Memory B cell (primary cell): Measurements from ENCODE around the gene FLOT2.

Experiments used
- ATAC-seq: fragments of 150-1000 bp; cut with Tn5 transposase; 2 replicates; pipeline ENCODE4 v1.10.0; 2021; ENCODE audit warnings: low read depth, mild to moderate bottlenecking, moderate library complexity
- DNase-seq, 2 donors: peaks; one replicate each; pipeline ENCODE4 v3.0.0; 2022; ENCODE audit warnings: low spot score in 2 of 2
- H3K27ac Mint-ChIP-seq: one replicate; pipeline ENCODE4 v1.8.0; 2022; ENCODE audit warnings: mild to moderate bottlenecking, moderate library complexity, mixed read lengths
- H3K27me3 Mint-ChIP-seq: one replicate; pipeline ENCODE4 v1.8.0; 2022; ENCODE audit warnings: mixed read lengths
- H3K36me3 Mint-ChIP-seq: one replicate; pipeline ENCODE4 v1.8.0; 2022; ENCODE audit warnings: mild to moderate bottlenecking, mixed read lengths
- H3K4me1 Mint-ChIP-seq: one replicate; pipeline ENCODE4 v1.8.0; 2022; ENCODE audit warnings: mixed read lengths
- H3K4me3 Mint-ChIP-seq: one replicate; pipeline ENCODE4 v1.8.0; 2022; ENCODE audit warnings: mild to moderate bottlenecking, moderate library complexity, mixed read lengths
- H3K9me3 Mint-ChIP-seq: one replicate; pipeline ENCODE4 v1.8.0; 2022; ENCODE audit warnings: mixed read lengths

FLOT2 gene

DNA sequence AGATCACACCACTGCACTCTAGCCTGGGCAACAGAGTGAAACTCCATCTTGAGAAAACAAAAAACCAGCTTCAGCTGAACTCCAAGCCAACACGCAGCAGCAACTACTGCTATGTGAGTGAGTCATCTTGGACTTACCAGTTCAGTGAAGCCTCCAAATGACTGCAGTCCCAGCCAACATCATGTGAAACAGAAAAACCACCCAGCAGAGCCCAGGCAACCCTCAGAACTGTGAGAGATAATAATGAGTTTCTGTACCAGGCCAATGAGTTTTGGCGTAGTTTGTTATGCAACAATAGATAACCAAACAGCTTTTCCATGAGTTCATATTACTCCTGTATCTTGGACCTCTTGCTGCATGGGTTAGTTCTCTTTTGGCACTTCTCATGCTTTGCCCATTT lies 30.5 kb upstream of the FLOT2 start:
- peaks cover 32% of the 10 kb centered on the region for H3K4me1 Mint-ChIP-seq
- ATAC-seq (no peak), DNase-seq (no peak)
- H3K27me3 Mint-ChIP-seq, result no peaks in the 10 kb centered on the region
- no peak overlapping the region for H3K4me3 Mint-ChIP-seq
- H3K36me3 Mint-ChIP-seq, result peaks cover 11% of the 10 kb centered on the region
- peak overlapping the region; percentile 94 for H3K27ac Mint-ChIP-seq
- no peaks in the 10 kb centered on the region for H3K9me3 Mint-ChIP-seq

- ATAC-seq, result no peak
- Mint-ChIP-seq H3K27me3 (no peaks in the 10 kb centered on the region), H3K36me3 (peaks cover 17% of the 10 kb centered on the region), H3K4me3 (no peak overlapping the region), H3K4me1 (peaks cover 32% of the 10 kb centered on the region), H3K9me3 (no peaks in the 10 kb centered on the region), H3K27ac (peak overlapping the region; percentile 94)
- no peak for DNase-seq
Observed at GRCh38 chr17:28926786-28927185, 29.3 kb upstream of the FLOT2 start.

DNA sequence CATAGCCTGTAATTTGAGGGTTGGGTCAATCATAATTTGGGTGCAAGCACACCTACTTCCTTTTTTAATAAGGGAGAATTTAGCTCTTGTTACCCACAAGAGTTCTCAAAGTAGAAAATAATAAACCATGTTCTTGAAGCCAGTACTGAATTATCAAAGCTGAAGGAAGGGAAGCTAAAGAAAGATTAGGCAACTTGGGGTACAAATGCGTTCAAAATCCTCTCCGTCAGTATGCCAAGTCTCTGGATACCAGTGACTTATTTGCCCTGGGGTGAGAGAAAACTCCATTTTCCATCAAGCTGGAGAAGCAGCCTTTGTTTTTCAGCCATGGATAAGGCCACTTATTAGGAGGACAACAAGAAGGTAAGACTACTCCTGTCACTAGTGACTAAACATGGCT lies 28.8 kb upstream of the FLOT2 start:
- H3K36me3 Mint-ChIP-seq, result peaks cover 21% of the 10 kb centered on the region
- H3K4me3 Mint-ChIP-seq, result no peak overlapping the region
- H3K4me1 Mint-ChIP-seq, result peaks cover 28% of the 10 kb centered on the region
- no peaks in the 10 kb centered on the region for H3K27me3 Mint-ChIP-seq
- H3K9me3 Mint-ChIP-seq, result no peaks in the 10 kb centered on the region
- ATAC-seq, result no peak
- peak overlapping the region; percentile 94 for H3K27ac Mint-ChIP-seq
- no peak for DNase-seq

GRCh38 chr17:28925912-28926365 lies 28.4 kb upstream of the FLOT2 start:
- H3K36me3 Mint-ChIP-seq, result peaks cover 23% of the 10 kb centered on the region
- H3K27me3 Mint-ChIP-seq, result no peaks in the 10 kb centered on the region
- peak overlapping the region; percentile 94 for H3K27ac Mint-ChIP-seq
- DNase-seq, result no peak
- ATAC-seq, result peak; percentile 95
- no peaks in the 10 kb centered on the region for H3K9me3 Mint-ChIP-seq
- H3K4me1 Mint-ChIP-seq, result peaks cover 28% of the 10 kb centered on the region
- peak overlapping the region; percentile 15 for H3K4me3 Mint-ChIP-seq

- DNase-seq (no peak), ATAC-seq (no peak)
Observed at GRCh38 chr17:28920201-28920600, 22.7 kb upstream of the FLOT2 start.

DNA sequence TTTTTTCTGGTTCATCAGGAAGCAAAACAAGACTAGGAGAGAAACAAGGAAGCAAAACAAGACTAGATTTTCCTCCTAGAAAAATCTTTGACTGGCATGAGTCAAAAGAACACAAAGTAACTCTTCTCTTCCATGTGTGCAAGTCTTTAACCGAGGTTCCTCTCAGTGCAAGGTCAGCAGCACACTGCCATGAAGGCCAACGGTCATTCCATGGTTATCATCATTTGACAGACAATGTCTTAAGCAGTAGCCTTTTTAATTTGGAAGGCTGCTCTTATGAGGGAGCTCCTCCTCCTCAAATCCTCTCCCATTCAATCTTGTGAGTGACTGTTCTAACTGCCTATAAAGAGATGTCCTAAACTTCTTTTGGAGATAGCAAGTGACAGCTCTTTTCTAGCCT lies 20.8 kb upstream of the FLOT2 start:
- no peaks in the 10 kb centered on the region for H3K27me3 Mint-ChIP-seq
- no peak for DNase-seq
- H3K27ac Mint-ChIP-seq, result peak overlapping the region; percentile 38
- peaks cover 44% of the 10 kb centered on the region for H3K36me3 Mint-ChIP-seq
- peaks cover 2% of the 10 kb centered on the region for H3K4me1 Mint-ChIP-seq
- H3K4me3 Mint-ChIP-seq, result no peak overlapping the region
- no peaks in the 10 kb centered on the region for H3K9me3 Mint-ChIP-seq
- no peak for ATAC-seq

More at GRCh38 chr17:28920201-28920600, 22.7 kb upstream of the FLOT2 start:
- Mint-ChIP-seq H3K4me1 (peaks cover 4% of the 10 kb centered on the region), H3K27ac (no peak overlapping the region), H3K9me3 (no peaks in the 10 kb centered on the region), H3K4me3 (no peak overlapping the region), H3K27me3 (no peaks in the 10 kb centered on the region), H3K36me3 (peaks cover 39% of the 10 kb centered on the region)

DNA sequence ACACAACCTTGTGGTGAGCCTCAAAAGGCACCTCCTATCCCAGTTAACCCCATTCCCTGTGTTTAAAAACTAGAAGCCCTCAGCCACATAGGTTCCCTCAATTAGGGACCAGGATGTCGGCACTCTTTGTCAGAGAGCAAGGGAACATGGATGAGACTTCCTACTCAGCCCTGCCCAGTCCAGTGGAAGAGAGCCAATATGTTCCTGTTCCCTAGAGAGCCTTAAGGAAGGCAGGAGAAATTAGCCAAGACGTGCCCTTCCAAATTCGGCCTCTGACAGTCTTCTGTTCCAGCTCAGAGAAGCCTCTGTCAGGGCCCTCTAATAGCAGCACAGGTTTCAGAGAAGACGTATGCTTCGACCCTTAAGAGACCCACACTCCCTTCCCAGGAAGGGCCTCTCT lies 19.9 kb upstream of the FLOT2 start:
- H3K4me1 Mint-ChIP-seq, result peaks cover 2% of the 10 kb centered on the region
- H3K27me3 Mint-ChIP-seq, result no peaks in the 10 kb centered on the region
- peaks cover 45% of the 10 kb centered on the region for H3K36me3 Mint-ChIP-seq
- ATAC-seq (no peak), DNase-seq (no peak)
- peak overlapping the region; percentile 38 for H3K27ac Mint-ChIP-seq
- H3K4me3 Mint-ChIP-seq, result no peak overlapping the region
- H3K9me3 Mint-ChIP-seq, result no peaks in the 10 kb centered on the region

DNA sequence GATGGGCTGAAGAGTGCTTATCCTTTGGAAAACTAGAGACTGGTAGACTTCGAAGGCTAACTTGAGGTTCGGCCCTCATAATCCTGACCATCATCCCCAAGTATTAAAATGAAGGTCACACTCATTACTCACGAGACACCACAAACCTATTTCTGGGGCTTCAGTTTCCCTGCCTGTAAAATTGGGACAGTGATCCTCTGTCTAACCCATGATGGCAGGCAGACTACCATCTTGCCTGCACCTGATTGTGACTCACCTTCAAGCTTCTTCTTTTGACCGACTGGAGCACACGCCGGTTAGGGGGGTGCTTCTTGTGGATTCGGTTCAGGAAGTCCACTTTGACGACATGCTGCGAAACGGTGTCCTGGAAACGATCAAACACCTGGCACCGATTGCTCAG lies 19.5 kb upstream of the FLOT2 start:
- ATAC-seq (no peak), DNase-seq (no peak)
- H3K9me3 Mint-ChIP-seq, result no peaks in the 10 kb centered on the region
- H3K36me3 Mint-ChIP-seq, result peaks cover 45% of the 10 kb centered on the region
- H3K27ac Mint-ChIP-seq, result no peak overlapping the region
- H3K27me3 Mint-ChIP-seq, result no peaks in the 10 kb centered on the region
- no peak overlapping the region for H3K4me3 Mint-ChIP-seq
- peaks cover 2% of the 10 kb centered on the region for H3K4me1 Mint-ChIP-seq

GRCh38 chr17:28916302-28916934 lies 18.9 kb upstream of the FLOT2 start:
- Mint-ChIP-seq H3K27me3 (no peaks in the 10 kb centered on the region), H3K9me3 (no peaks in the 10 kb centered on the region), H3K4me1 (peaks cover 2% of the 10 kb centered on the region), H3K36me3 (peaks cover 42% of the 10 kb centered on the region), H3K4me3 (no peak overlapping the region), H3K27ac (peak overlapping the region; percentile 58)
- DNase-seq (peak in 1 of 2 donors; percentile 32), ATAC-seq (peak; percentile 68)

- Mint-ChIP-seq H3K4me1 (peaks cover 2% of the 10 kb centered on the region), H3K4me3 (no peak overlapping the region), H3K27ac (no peak overlapping the region), H3K9me3 (no peaks in the 10 kb centered on the region), H3K27me3 (no peaks in the 10 kb centered on the region), H3K36me3 (peaks cover 37% of the 10 kb centered on the region)
- ATAC-seq, result no peak
- no peak for DNase-seq
Observed at GRCh38 chr17:28912938-28913333, 15.4 kb upstream of the FLOT2 start.

- Mint-ChIP-seq H3K4me1 (peaks cover 2% of the 10 kb centered on the region), H3K27me3 (no peaks in the 10 kb centered on the region), H3K9me3 (no peaks in the 10 kb centered on the region), H3K27ac (no peak overlapping the region), H3K4me3 (no peak overlapping the region), H3K36me3 (peaks cover 34% of the 10 kb centered on the region)
- DNase-seq (no peak), ATAC-seq (no peak)
Observed at GRCh38 chr17:28912281-28912937, 14.9 kb upstream of the FLOT2 start.

GRCh38 chr17:28911411-28912045 lies 14.0 kb upstream of the FLOT2 start:
- Mint-ChIP-seq H3K9me3 (no peaks in the 10 kb centered on the region), H3K27ac (no peak overlapping the region), H3K4me3 (no peak overlapping the region), H3K27me3 (no peaks in the 10 kb centered on the region), H3K4me1 (no peaks in the 10 kb centered on the region), H3K36me3 (peaks cover 35% of the 10 kb centered on the region)
- ATAC-seq (no peak), DNase-seq (no peak)

DNA sequence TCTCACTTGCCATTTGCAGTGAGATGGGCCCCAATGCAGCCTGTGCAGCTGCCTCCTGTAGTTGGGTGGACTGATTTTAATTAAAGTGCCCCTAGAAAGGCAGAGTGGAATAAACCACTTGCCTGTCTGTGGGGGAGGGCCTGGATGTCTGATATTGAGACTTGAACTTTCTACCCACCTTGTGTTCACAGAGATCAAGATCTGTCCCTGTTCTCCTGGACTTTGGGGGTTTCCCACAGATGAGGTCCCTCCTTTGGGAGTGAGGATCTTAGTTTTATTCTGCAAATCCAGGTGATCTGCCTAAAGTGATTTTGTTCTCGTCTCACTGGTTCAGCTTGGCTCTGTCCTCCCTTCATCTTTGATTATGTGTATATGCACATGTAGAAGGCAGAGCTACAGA lies 13.0 kb upstream of the FLOT2 start:
- ATAC-seq, result no peak
- Mint-ChIP-seq H3K9me3 (no peaks in the 10 kb centered on the region), H3K36me3 (peaks cover 37% of the 10 kb centered on the region), H3K4me1 (no peaks in the 10 kb centered on the region), H3K4me3 (no peak overlapping the region), H3K27ac (no peak overlapping the region), H3K27me3 (no peaks in the 10 kb centered on the region)
- no peak for DNase-seq

DNA sequence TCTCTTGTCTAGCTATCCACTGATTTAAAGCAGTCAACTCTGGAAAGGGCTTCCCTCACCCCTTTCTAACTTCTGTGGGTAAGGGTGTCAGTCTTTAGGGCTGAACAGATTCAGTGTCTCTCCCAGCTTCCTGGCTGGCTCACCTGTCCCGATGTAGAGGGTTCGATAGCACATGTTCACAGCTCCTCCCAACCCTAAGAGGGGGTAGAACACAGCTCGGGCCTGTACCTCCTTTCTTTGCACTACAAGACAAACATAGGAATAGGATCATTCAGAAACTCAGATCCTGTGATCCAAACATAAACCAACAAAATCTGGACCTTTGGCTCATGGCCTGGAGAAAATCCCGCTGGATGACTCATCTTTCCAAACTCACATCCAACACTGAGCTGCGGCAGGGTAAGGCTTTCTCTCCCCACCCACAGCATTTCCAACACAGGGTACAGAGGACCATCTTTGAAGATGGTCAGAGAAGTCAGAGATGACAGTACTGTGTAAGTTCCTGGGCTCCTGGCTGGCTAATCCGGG lies 11.2 kb upstream of the FLOT2 start:
- Mint-ChIP-seq H3K27me3 (no peaks in the 10 kb centered on the region), H3K4me3 (no peak overlapping the region), H3K9me3 (no peaks in the 10 kb centered on the region), H3K4me1 (no peaks in the 10 kb centered on the region), H3K27ac (no peak overlapping the region), H3K36me3 (peaks cover 26% of the 10 kb centered on the region)
- DNase-seq (no peak), ATAC-seq (no peak)
